Right lobe of liver (tissue), 6 donors: ENCODE data around the gene IL23R. TPM values are rescaled to one million over a fixed set of nuclear protein-coding genes. Genes with fewer than 3 reads are reported as not detected.

ENCODE experiments used
- ATAC-seq, 4 donors: fragments of 200-7000 bp; cut with Tn5 transposase; one replicate each; pipeline ENCODE4 v1.9.1; 2020; ENCODE audit warnings: mild to moderate bottlenecking in 4 of 4, moderate library complexity in 4 of 4
- DNase-seq, 3 donors: peaks; one replicate each; pipeline ENCODE4 v3.0.0-alpha.2; 2020
- H3K27ac ChIP-seq, 3 donors: fragments of 200-600 bp; one replicate each; pipeline ENCODE4 v1.8.0; 2022
- H3K27me3 ChIP-seq, 2 donors: fragments of 200-600 bp; one replicate each; pipeline ENCODE4 v1.8.0; 2022
- H3K36me3 ChIP-seq, 4 donors: fragments of 200-600 bp; sonication (generic) in 1 of 4; one replicate each; pipeline versions ENCODE4 v1.5.1 to v1.8.0; 2017 to 2022; ENCODE audit warnings: control low read depth in 1 of 4
- H3K4me1 ChIP-seq, 4 donors: fragments of 200-600 bp; sonication (generic) in 1 of 4; one replicate each; pipeline versions ENCODE4 v1.5.1 to v1.8.0; 2017 to 2022; ENCODE audit warnings: control low read depth in 1 of 4
- H3K4me3 ChIP-seq, 3 donors: fragments of 200-600 bp; one replicate each; pipeline ENCODE4 v1.8.0; 2022
- H3K9me3 ChIP-seq, 4 donors: fragments of 200-600 bp; sonication (generic) in 1 of 4; one replicate each; pipeline versions ENCODE4 v1.5.1 to v1.8.0; 2017 to 2022; ENCODE audit warnings: control low read depth in 1 of 4
- POLR2A ChIP-seq: fragments of 450-650 bp; IDR thresholded peaks from one replicate; pipeline ENCODE4 v1.6.1; 2017; ENCODE audit warnings: antibody characterized with exemption, mild to moderate bottlenecking
- WGBS: methylation state at CpG from one replicate; pipeline ENCODE4 v1.1.6; 2018; ENCODE audit warnings: low coverage, low lambda C conversion rate; ENCODE audit not compliant: insufficient coverage; ENCODE audit errors: missing lambda C conversion rate; 5-methylcytosine and 5-hydroxymethylcytosine counted together
- intact Hi-C, 2 donors: fragments of 100-400 bp; cut with DNase I; formaldehyde crosslinking; loops; one replicate each; pipeline versions ENCODE4 v1.11.2 to v1.14.1; 2022
- small RNA-seq, 2 experiments: library from RNA; depleted of rRNA; stranded (forward); fragments of <200 nt; gene quantifications; one replicate each; pipeline ENCODE3, GENCODE V24; 2016
- total RNA-seq, 6 experiments: library from RNA; depleted of rRNA in 2 of 6; stranded (reverse); fragments of >200 nt in 2 of 6; fragmentation: NEBNext Ultra II Directional in 3 of 6; extraction: Animal tissue kit (Norgen Biotek cat#: 25700) in 3 of 6; gene quantifications; one replicate each; pipeline versions ENCODE4 v1.1.0 to v1.2.4, GENCODE V29; 2016 to 2023
- TF ChIP-seq, protein P1 (sequence below), 4 donors: fragments of 200-600 bp in 3 of 4; fragments of 450-650 bp in 1 of 4; IDR thresholded peaks; one replicate each; pipeline versions ENCODE4 v1.5.1 to v1.8.0; 2016 to 2022; ENCODE audit warnings: antibody characterized with exemption in 4 of 4, mild to moderate bottlenecking in 2 of 4
- donor health status: DM: no; HTN: yes; CAD: no.
- donor health status: DM: no; HTN: no; CAD: no.
- donor health status: DM: no; HTN: no; CAD: no.
- donor health status: DM: no; HTN: yes; CAD: no.
- donor health status: DM: no; HTN: yes; CAD: no.

Gene IL23R
- total RNA-seq, 6 experiments from 2014 or later: 0.12 TPM; not detected in 5

DNA sequence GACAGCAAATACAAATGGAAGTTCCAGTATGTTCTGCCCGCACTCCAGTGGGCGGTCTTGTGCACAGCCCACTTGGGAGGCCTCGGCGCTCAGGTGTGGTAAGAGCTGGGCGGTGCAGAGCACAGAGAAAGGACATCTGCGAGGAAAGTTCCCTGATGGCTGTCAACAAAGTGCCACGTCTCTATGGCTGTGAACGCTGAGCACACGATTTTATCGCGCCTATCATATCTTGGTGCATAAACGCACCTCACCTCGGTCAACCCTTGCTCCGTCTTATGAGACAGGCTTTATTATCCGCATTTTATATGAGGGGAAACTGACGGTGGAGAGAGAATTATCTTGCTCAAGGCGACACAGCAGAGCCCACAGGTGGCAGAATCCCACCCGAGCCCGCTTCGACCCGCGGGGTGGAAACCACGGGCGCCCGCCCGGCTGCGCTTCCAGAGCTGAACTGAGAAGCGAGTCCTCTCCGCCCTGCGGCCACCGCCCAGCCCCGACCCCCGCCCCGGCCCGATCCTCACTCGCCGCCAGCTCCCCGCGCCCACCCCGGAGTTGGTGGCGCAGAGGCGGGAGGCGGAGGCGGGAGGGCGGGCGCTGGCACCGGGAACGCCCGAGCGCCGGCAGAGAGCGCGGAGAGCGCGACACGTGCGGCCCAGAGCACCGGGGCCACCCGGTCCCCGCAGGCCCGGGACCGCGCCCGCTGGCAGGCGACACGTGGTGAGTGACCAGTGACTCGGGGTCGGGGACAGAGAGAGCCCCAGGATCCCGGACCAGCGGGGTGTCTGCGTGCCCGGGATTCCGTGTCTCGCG is 141.2 kb downstream of the IL23R start, which contains the start of gene IL12RB2:
TSS of gene IL12RB2 (plus strand) at position 623 of the 810 bp plus-strand sequence. CDS start 12,496 bp downstream, outside the sequence.
- Histone ChIP-seq H3K36me3 (no peaks in the 10 kb centered on the region), H3K27me3 (peaks cover 0 to 13% of the 10 kb centered on the region in 2 donors), H3K9me3 (no peaks in the 10 kb centered on the region), H3K27ac (peak within 1 kb of the TSS in 1 of 3 donors; percentile 17), H3K4me3 (peak within 1 kb of the TSS; percentile 31 to 51 (median 33)), H3K4me1 (peaks cover 0 to 9% (median 0%) of the 10 kb centered on the region in 4 donors)
- WGBS: 8% methylated on average over 20 of the region's 75 CpGs
- intact Hi-C loops: no loop called here
- DNase-seq (peak in 2 of 3 donors; percentile 21 to 48), ATAC-seq (peak; percentile 53 to 73 (median 63))
- TF ChIP-seq, protein P1, sequence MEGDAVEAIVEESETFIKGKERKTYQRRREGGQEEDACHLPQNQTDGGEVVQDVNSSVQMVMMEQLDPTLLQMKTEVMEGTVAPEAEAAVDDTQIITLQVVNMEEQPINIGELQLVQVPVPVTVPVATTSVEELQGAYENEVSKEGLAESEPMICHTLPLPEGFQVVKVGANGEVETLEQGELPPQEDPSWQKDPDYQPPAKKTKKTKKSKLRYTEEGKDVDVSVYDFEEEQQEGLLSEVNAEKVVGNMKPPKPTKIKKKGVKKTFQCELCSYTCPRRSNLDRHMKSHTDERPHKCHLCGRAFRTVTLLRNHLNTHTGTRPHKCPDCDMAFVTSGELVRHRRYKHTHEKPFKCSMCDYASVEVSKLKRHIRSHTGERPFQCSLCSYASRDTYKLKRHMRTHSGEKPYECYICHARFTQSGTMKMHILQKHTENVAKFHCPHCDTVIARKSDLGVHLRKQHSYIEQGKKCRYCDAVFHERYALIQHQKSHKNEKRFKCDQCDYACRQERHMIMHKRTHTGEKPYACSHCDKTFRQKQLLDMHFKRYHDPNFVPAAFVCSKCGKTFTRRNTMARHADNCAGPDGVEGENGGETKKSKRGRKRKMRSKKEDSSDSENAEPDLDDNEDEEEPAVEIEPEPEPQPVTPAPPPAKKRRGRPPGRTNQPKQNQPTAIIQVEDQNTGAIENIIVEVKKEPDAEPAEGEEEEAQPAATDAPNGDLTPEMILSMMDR (IDR thresholded peaks at IDR 0.05): no peak
- no peak for TF ChIP-seq POLR2A

DNA sequence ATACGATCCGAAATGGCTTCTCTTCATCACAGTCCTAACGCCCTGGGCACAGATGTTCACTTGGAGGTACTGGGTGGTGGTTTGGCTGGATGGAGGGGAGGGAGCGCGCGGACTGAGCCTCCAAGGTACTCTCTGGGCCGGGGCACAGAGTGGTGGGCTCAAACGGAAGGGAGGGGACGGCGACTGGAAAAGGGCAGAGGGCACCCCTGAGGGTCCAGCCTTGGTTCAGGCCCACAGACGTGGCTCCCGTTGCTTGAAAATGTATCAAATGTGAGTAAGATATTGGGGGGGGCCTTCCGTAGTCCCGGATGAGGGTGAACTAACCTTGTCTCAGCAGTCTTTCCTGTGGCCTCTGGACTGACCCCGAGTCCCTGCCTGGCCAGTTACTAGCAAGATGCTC is 141.9 kb downstream of the IL23R start:
- 10% methylated on average over 11 of the region's 15 CpGs for WGBS
- H3K4me1 ChIP-seq: peaks cover 0 to 9% (median 0%) of the 10 kb centered on the region in 4 donors
- no peaks in the 10 kb centered on the region for H3K36me3 ChIP-seq
- H3K27me3 ChIP-seq: peaks cover 0 to 13% of the 10 kb centered on the region in 2 donors
- no peak for DNase-seq
- H3K4me3 ChIP-seq: peak overlapping the region in 2 of 3 donors; percentile 31 to 51
- H3K27ac ChIP-seq: no peak overlapping the region
- TF ChIP-seq POLR2A: no peak
- TF ChIP-seq, protein P1 (IDR thresholded peaks at IDR 0.05): no peak
- intact Hi-C loops: no loop called here
- H3K9me3 ChIP-seq: no peaks in the 10 kb centered on the region
- ATAC-seq: peak in 2 of 4 donors; percentile 12 to 16

Small RNAs within 50 kb of the gene (small RNA-seq; reads per million reads assigned to genes)
- gene RNU4ATAC4P: 0 reads per million in 2 experiments
- gene RNU6-586P: 0 reads per million in 2 experiments

Other genes starting within 250 kb of the IL23R start
- 1 to 10 TPM in 4 of 6 experiments, under 1 TPM in 2; 0.80 to 3.4 (median 1.4) TPM for gene DNAI4, start 241.6 kb upstream of the IL23R start, total RNA-seq
- 10 to 100 TPM; 11.8 to 27.0 (median 19.3) TPM for gene MIER1, start 241.5 kb upstream of the IL23R start, total RNA-seq
- gene SLC35D1, start 112.3 kb upstream of the IL23R start, total RNA-seq: 10 to 100 TPM; 36.9 to 70.7 (median 52.0) TPM
- not detected for gene C1orf141, start 31.5 kb upstream of the IL23R start, total RNA-seq
- 1 to 10 TPM in 1 of 6 experiments, under 1 TPM in 5; 0.12 to 1.3 (median 0.31) TPM for gene IL12RB2, start 141.4 kb downstream of the IL23R start, total RNA-seq